Measurements from ENCODE around the gene PLK3.

GRCh38 chr1:44822131-44822701, 22.0 kb downstream of the PLK3 start:
- TF ChIP-seq CTCF (IDR thresholded peaks at IDR 0.05) (no peak), POLR2A (IDR thresholded peaks at IDR 0.05) (no peak)
